ENCODE measurements around the gene KRT79. TPM values are rescaled to one million over a fixed set of nuclear protein-coding genes. Genes with fewer than 3 reads are reported as not detected.

The KRT79 gene
- total RNA-seq, 1 donor from 2014 or later: 1.7 TPM

DNA sequence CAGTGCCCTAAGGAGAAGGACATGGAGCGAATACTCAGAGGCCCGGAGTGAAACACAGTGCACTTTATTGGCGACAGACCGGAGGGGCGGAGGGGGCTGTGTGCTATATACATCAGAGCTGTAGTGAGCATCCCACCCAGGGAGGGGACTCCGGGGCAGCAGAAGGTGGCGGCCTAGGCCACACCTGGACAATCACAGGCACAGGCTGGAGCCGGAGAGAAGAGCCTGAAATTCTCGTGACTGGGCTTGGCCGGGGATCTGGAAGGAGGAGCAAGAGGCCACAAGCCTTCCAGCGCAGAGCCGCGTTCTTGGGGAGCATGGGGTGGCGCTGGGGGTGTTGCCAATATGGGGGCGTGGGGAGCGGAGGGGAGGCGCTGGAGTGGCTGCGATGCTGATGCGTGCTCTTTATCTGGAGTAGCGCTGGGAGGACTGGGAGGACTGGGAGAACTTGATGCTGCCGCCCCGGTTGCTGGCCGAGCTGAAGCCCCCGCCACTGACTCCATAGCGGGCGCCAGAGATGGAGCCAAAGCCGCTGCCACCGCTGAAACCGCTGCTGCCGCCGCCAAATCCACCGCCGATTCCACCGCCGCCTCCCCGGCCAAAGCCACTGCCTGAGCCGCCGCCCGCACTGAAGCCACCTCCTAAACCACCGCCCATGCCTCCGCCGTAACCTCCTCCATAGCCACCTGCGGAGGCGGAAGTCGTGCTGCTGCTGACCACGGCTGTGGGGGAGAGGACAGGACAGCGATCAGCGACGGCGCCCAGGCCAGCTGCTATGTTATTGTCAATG is 44.3 kb downstream of the KRT79 start:
- Histone ChIP-seq H3K36me3 (no peaks in the 10 kb centered on the region), H3K4me3 (peak overlapping the region; percentile 13 to 18), H3K4me1 (peaks cover 13% of the 10 kb centered on the region), H3K9me3 (no peaks in the 10 kb centered on the region), H3K27me3 (no peaks in the 10 kb centered on the region), H3K27ac (no peak overlapping the region)
- no peak for DNase-seq (ENCODE audit: extremely low spot score in 2 of 2)
- TF ChIP-seq POLR2A (IDR thresholded peaks at IDR 0.05) (no peak), POLR2AphosphoS5 (IDR thresholded peaks at IDR 0.05; ENCODE audit: insufficient read depth in 1 of 2, low read depth in 1 of 2) (no peak)
- TF ChIP-seq, protein P1, sequence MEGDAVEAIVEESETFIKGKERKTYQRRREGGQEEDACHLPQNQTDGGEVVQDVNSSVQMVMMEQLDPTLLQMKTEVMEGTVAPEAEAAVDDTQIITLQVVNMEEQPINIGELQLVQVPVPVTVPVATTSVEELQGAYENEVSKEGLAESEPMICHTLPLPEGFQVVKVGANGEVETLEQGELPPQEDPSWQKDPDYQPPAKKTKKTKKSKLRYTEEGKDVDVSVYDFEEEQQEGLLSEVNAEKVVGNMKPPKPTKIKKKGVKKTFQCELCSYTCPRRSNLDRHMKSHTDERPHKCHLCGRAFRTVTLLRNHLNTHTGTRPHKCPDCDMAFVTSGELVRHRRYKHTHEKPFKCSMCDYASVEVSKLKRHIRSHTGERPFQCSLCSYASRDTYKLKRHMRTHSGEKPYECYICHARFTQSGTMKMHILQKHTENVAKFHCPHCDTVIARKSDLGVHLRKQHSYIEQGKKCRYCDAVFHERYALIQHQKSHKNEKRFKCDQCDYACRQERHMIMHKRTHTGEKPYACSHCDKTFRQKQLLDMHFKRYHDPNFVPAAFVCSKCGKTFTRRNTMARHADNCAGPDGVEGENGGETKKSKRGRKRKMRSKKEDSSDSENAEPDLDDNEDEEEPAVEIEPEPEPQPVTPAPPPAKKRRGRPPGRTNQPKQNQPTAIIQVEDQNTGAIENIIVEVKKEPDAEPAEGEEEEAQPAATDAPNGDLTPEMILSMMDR (IDR thresholded peaks at IDR 0.05): no peak
- intact Hi-C loops (cut with DNase I): no loop called here

DNA sequence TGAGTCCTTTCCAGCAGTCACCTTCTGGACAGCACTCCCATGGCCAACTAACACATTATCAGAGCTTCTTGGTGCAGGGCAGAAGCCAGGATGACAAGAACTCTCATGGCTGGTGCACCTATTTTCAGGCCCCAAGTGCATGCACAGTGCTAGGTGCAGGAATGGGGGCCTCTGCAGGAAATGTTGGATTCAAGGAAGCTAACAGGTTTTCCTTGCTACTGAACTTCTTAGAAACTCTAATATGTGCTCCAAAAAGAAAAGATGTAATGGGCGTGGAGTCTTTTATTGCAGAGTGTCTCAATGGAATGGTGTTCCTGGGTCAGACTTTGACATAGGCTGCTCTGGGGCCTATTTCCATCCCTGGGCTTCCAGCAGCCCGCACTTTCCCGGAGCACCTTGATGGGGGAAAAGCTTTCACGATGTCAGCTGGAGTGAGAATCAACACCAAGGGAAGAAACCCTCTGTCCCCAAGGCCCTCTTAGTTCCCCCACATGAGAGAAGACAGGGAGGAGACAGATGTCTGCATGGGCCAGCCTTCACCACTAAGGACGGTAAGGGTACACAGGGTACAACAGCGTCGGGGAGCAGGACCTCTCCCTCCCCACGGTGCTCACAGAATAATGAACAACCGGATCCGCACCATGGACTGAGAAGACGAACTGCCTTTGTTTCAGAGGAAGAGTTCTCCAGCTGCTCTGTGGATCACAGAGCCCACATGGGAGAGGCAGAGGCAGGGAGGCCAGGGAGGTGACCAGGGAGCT is 45.1 kb downstream of the KRT79 start:
- Histone ChIP-seq H3K4me1 (peaks cover 13% of the 10 kb centered on the region), H3K27me3 (no peaks in the 10 kb centered on the region), H3K4me3 (no peak overlapping the region), H3K36me3 (no peaks in the 10 kb centered on the region), H3K9me3 (no peaks in the 10 kb centered on the region), H3K27ac (no peak overlapping the region)
- DNase-seq (ENCODE audit: extremely low spot score in 2 of 2): no peak
- intact Hi-C loops (cut with DNase I): no loop called here
- no peak for TF ChIP-seq POLR2AphosphoS5 (IDR thresholded peaks at IDR 0.05; ENCODE audit: insufficient read depth in 1 of 2, low read depth in 1 of 2)
- TF ChIP-seq POLR2A (IDR thresholded peaks at IDR 0.05): no peak
- TF ChIP-seq, protein P1 (IDR thresholded peaks at IDR 0.05): no peak

DNA sequence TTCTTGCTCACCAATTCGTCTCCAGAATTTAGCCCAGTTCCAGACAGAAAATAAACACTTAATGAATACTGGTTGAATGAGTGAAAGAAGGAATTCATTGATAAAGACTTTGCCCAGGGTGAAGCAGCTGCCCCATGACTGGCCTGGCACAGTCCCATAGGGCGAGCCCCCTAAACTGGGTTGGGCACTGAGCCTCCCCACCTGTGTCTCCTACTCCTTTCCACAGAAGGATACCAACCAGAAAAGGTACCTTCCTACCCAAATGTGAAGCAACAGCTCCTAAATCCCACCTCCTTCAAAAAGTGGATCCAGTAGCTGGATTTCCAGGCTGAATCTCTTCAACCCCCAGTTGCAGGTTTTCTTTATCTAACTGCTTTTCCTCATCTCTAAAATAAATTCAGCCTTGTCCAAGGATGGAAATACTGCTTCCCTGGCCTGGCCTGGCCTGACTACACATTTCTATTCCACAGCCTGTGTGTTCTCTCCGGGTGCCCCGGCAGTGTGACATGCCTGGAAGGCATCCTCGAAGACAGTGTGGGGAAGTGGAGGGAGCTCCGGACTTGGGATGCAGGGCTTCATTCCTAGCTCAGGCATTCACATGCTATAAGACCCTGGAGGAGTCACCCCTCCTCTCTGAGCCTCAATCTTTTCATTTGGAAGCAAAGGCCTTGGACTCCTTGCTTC is 45.8 kb downstream of the KRT79 start:
- no peak overlapping the region for H3K4me3 ChIP-seq
- no peaks in the 10 kb centered on the region for H3K27me3 ChIP-seq
- DNase-seq (ENCODE audit: extremely low spot score in 2 of 2): no peak
- intact Hi-C loops (cut with DNase I): no loop called here
- peaks cover 13% of the 10 kb centered on the region for H3K4me1 ChIP-seq
- TF ChIP-seq, protein P1 (IDR thresholded peaks at IDR 0.05): no peak
- no peak for TF ChIP-seq POLR2A (IDR thresholded peaks at IDR 0.05)
- TF ChIP-seq POLR2AphosphoS5 (IDR thresholded peaks at IDR 0.05; ENCODE audit: insufficient read depth in 1 of 2, low read depth in 1 of 2): no peak
- no peaks in the 10 kb centered on the region for H3K9me3 ChIP-seq
- no peak overlapping the region for H3K27ac ChIP-seq
- no peaks in the 10 kb centered on the region for H3K36me3 ChIP-seq

DNA sequence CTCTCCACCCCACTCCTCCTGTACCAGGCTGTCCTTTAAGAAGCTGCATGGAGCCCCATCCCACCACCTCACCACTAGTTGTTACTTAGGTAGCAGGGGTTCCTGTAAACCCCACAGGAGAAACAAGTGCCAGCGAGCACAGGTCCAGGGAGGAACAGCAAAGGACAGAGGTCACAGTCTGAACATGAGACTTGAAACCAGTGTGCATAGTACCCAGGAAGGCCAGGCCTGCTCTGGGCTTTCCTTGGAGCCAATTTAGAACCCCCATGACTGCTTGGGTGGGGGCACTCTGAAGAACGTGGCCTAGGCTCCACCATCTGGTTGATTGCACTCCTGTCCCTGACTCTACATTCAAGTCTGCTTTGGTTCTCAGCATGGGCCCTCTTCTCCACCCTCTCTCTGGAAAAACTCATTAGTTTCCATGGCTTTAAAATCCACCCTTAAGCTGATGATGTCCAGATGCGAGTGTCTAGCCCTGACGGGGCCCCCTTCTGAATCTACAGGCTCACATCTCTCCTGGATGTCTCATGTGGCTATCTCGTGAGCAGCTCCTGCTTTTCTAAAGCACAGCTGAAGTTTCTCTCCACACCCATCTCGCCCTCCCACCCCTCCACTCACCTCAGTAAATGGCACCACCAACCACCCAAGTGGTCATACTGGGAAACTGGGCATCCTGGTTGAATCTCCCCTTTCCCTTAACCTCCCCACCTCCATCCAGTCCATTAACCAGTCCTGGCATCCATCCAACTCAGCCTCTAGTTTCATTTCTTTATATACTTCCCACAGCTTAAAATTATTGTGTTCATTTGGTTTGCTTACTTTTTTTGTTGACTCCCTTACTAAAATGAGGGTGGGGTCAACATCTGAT is 46.6 kb downstream of the KRT79 start:
- Histone ChIP-seq H3K27me3 (no peaks in the 10 kb centered on the region), H3K27ac (no peak overlapping the region), H3K36me3 (no peaks in the 10 kb centered on the region), H3K4me1 (peaks cover 13% of the 10 kb centered on the region), H3K9me3 (no peaks in the 10 kb centered on the region), H3K4me3 (no peak overlapping the region)
- no peak for DNase-seq (ENCODE audit: extremely low spot score in 2 of 2)
- TF ChIP-seq, protein P1 (IDR thresholded peaks at IDR 0.05): no peak
- TF ChIP-seq POLR2AphosphoS5 (IDR thresholded peaks at IDR 0.05; ENCODE audit: insufficient read depth in 1 of 2, low read depth in 1 of 2) (no peak), POLR2A (IDR thresholded peaks at IDR 0.05) (no peak)
- intact Hi-C loops (cut with DNase I): no loop called here

Data from vagina (tissue), 2 donors.